Measurements from ENCODE around the gene TLE7.

DNA sequence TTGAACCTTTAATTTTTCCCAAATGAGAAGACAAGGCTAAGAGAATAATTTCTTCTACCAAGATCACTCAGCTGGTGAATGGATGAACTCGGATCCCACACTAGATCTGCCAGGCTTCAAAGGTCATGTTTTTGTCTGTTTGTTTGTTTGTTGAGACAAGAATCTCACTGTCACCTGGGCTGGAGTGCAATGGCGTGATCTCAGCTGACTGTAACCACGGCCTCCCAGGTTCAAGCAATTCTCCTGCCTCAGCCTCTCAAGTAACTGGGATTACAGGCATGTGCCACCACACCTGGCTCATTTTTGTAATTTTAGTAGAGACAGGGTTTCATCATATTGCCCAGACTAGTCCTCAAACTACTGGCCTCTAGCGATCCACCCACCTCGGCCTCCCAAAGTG lies 40.7 kb upstream of the TLE7 start:
- TF ChIP-seq POLR2AphosphoS5 (IDR thresholded peaks at IDR 0.05; ENCODE audit: low read depth, low read length) (no peak), TAF1 (IDR thresholded peaks at IDR 0.05; ENCODE audit: borderline replicate concordance, insufficient read depth, low read length) (no peak), SIN3A (IDR thresholded peaks at IDR 0.05; ENCODE audit: borderline replicate concordance, insufficient read depth, low read length) (no peak), FOXP2 (optimal IDR thresholded peaks at IDR 0.05; ENCODE audit: borderline replicate concordance, extremely low read depth, extremely low read length, insufficient read depth) (no peak)
- TF ChIP-seq, protein P1, sequence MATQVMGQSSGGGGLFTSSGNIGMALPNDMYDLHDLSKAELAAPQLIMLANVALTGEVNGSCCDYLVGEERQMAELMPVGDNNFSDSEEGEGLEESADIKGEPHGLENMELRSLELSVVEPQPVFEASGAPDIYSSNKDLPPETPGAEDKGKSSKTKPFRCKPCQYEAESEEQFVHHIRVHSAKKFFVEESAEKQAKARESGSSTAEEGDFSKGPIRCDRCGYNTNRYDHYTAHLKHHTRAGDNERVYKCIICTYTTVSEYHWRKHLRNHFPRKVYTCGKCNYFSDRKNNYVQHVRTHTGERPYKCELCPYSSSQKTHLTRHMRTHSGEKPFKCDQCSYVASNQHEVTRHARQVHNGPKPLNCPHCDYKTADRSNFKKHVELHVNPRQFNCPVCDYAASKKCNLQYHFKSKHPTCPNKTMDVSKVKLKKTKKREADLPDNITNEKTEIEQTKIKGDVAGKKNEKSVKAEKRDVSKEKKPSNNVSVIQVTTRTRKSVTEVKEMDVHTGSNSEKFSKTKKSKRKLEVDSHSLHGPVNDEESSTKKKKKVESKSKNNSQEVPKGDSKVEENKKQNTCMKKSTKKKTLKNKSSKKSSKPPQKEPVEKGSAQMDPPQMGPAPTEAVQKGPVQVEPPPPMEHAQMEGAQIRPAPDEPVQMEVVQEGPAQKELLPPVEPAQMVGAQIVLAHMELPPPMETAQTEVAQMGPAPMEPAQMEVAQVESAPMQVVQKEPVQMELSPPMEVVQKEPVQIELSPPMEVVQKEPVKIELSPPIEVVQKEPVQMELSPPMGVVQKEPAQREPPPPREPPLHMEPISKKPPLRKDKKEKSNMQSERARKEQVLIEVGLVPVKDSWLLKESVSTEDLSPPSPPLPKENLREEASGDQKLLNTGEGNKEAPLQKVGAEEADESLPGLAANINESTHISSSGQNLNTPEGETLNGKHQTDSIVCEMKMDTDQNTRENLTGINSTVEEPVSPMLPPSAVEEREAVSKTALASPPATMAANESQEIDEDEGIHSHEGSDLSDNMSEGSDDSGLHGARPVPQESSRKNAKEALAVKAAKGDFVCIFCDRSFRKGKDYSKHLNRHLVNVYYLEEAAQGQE (IDR thresholded peaks at IDR 0.05; ENCODE audit: insufficient read depth in 1 of 2, low read depth in 2 of 2, low read length in 2 of 2) = no peak

All from PFSK-1 (cell line).